NT2/D1 (cell line): ENCODE data around the gene MCM7.

Source experiments
- YY1 ChIP-seq: IDR thresholded peaks from 2 replicates; pipeline ENCODE4 v1.6.1; 2011; ENCODE audit not compliant: insufficient read length, insufficient read depth
- ZNF274 ChIP-seq: IDR thresholded peaks from 2 replicates; pipeline ENCODE4 v1.6.1; 2011; ENCODE audit warnings: mild to moderate bottlenecking, low read depth, low read length

GRCh38 chr7:100065452-100066186 is 35.6 kb downstream of the MCM7 start:
- TF ChIP-seq ZNF274 (no peak), YY1 (no peak)
